ENCODE data around the gene NDUFAF7. TPM values are rescaled to one million over a fixed set of nuclear protein-coding genes. Genes with fewer than 3 reads are reported as not detected.
A peak's percentile ranks its signal among the peaks of the same experiment; 100 is the strongest.

NDUFAF7 gene
- total and polyA plus RNA-seq, 9 of the 15 experiments (the other 6 are each of a cell fraction or from before 2014, with no cell fraction given): 14.9 to 41.6 (median 23.9) TPM

- TF ChIP-seq CUX1 (CRISPR knock-in tag; IDR thresholded peaks at IDR 0.05) (no peak), PHF8 (IDR thresholded peaks at IDR 0.05; ENCODE audit: borderline replicate concordance, low read length) (peak; percentile 95; the same call in 1 of the 2 replicates), ZNF583 (CRISPR knock-in tag; IDR thresholded peaks at IDR 0.05) (no peak), PHTF2 (CRISPR knock-in tag; IDR thresholded peaks at IDR 0.05) (no peak; the same call in 1 of the 2 replicates), NFXL1 (CRISPR knock-in tag; IDR thresholded peaks at IDR 0.05) (no peak), FOXJ2 (tag; IDR thresholded peaks at IDR 0.05) (no peak), KDM4B (IDR thresholded peaks at IDR 0.05; ENCODE audit: borderline replicate concordance in 2 of 2, low read depth in 1 of 2) (no peak), ARID3B (CRISPR knock-in tag; IDR thresholded peaks at IDR 0.05; ENCODE audit: borderline replicate concordance) (no peak), ZNF140 (CRISPR knock-in tag; IDR thresholded peaks at IDR 0.05) (no peak), TARDBP (IDR thresholded peaks at IDR 0.05) (no peak), NBN (IDR thresholded peaks at IDR 0.05; ENCODE audit: low read depth) (no peak)
- TF ChIP-seq, protein P1, sequence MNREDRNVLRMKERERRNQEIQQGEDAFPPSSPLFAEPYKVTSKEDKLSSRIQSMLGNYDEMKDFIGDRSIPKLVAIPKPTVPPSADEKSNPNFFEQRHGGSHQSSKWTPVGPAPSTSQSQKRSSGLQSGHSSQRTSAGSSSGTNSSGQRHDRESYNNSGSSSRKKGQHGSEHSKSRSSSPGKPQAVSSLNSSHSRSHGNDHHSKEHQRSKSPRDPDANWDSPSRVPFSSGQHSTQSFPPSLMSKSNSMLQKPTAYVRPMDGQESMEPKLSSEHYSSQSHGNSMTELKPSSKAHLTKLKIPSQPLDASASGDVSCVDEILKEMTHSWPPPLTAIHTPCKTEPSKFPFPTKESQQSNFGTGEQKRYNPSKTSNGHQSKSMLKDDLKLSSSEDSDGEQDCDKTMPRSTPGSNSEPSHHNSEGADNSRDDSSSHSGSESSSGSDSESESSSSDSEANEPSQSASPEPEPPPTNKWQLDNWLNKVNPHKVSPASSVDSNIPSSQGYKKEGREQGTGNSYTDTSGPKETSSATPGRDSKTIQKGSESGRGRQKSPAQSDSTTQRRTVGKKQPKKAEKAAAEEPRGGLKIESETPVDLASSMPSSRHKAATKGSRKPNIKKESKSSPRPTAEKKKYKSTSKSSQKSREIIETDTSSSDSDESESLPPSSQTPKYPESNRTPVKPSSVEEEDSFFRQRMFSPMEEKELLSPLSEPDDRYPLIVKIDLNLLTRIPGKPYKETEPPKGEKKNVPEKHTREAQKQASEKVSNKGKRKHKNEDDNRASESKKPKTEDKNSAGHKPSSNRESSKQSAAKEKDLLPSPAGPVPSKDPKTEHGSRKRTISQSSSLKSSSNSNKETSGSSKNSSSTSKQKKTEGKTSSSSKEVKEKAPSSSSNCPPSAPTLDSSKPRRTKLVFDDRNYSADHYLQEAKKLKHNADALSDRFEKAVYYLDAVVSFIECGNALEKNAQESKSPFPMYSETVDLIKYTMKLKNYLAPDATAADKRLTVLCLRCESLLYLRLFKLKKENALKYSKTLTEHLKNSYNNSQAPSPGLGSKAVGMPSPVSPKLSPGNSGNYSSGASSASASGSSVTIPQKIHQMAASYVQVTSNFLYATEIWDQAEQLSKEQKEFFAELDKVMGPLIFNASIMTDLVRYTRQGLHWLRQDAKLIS (CRISPR knock-in tag; IDR thresholded peaks at IDR 0.05): peak; percentile 91
- TF ChIP-seq, protein P2, sequence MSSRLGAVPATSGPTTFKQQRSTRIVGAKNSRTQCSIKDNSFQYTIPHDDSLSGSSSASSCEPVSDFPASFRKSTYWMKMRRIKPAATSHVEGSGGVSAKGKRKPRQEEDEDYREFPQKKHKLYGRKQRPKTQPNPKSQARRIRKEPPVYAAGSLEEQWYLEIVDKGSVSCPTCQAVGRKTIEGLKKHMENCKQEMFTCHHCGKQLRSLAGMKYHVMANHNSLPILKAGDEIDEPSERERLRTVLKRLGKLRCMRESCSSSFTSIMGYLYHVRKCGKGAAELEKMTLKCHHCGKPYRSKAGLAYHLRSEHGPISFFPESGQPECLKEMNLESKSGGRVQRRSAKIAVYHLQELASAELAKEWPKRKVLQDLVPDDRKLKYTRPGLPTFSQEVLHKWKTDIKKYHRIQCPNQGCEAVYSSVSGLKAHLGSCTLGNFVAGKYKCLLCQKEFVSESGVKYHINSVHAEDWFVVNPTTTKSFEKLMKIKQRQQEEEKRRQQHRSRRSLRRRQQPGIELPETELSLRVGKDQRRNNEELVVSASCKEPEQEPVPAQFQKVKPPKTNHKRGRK (tag; IDR thresholded peaks at IDR 0.05): no peak
Observed at GRCh38 chr2:37231241-37232130, at the start of gene NDUFAF7, which contains the start of gene CEBPZ (continued).

All from K562 (cell line).